ENCODE results near the gene ITCH.

GRCh38 chr20:34320861-34321260, 42.2 kb upstream of the ITCH start:
- TF ChIP-seq CTCF (IDR thresholded peaks at IDR 0.05; ENCODE audit: extremely low read depth in 1 of 2, insufficient read depth in 1 of 2, low read depth in 1 of 2, low read length in 2 of 2) (no peak), POLR2A (IDR thresholded peaks at IDR 0.05; ENCODE audit: low read depth, low read length) (no peak), POLR2AphosphoS5 (IDR thresholded peaks at IDR 0.05; ENCODE audit: insufficient read depth, low read depth, low read length) (no peak), EZH2 (IDR thresholded peaks at IDR 0.05; ENCODE audit: borderline replicate concordance, low read depth, low read length, severe bottlenecking) (no peak), MAX (IDR thresholded peaks at IDR 0.05; ENCODE audit: insufficient read depth, insufficient read length) (no peak)

All from endothelial cell of umbilical vein (primary cell).